Sigmoid colon (tissue), 4 donors: Measurements from ENCODE around the gene RERG.

ENCODE experiments used
- POLR2AphosphoS5 ChIP-seq, 4 donors: sonication (generic); formaldehyde crosslinking; IDR thresholded peaks; one replicate each; pipeline ENCODE4 v1.6.1; 2017; ENCODE audit warnings: antibody characterized with exemption in 4 of 4
- TF ChIP-seq, protein P1 (sequence below), 4 experiments: fragments of 450-650 bp in 3 of 4; fragments of 200-600 bp in 1 of 4; IDR thresholded peaks; one replicate each; pipeline ENCODE4 v1.5.1; 2016 to 2019; ENCODE audit warnings: antibody characterized with exemption in 4 of 4, mild to moderate bottlenecking in 3 of 4, moderate library complexity in 2 of 4

DNA sequence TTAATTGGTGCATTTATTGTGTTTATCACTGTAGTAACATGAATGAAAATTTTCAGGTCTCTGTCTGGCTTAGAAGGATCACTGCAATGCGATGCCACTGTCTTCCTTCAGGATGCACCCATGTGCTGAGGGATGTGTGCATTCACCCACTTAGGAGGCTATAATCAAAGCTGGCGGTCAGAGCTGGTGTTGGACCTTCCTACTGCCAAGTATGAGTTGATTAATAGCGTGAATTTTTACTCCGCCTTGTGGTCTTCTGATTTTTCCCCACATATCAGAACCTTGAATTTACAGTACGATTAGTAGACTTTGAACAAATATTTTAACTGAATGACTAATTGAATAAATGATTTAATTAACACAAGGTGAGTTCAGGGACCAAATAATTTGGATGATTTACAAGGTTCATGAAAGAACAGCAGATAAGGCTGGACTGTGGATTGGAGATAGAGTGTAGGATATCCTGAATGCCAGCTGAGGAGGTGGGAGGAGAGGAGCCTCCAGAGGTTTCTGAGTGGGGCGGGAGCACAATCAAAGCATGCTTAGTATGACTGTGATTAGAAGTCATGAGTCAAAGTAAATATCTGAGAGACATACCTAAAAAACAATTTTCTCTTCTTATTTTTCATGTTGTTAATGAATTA lies 50.1 kb downstream of the RERG start:
- TF ChIP-seq, protein P1, sequence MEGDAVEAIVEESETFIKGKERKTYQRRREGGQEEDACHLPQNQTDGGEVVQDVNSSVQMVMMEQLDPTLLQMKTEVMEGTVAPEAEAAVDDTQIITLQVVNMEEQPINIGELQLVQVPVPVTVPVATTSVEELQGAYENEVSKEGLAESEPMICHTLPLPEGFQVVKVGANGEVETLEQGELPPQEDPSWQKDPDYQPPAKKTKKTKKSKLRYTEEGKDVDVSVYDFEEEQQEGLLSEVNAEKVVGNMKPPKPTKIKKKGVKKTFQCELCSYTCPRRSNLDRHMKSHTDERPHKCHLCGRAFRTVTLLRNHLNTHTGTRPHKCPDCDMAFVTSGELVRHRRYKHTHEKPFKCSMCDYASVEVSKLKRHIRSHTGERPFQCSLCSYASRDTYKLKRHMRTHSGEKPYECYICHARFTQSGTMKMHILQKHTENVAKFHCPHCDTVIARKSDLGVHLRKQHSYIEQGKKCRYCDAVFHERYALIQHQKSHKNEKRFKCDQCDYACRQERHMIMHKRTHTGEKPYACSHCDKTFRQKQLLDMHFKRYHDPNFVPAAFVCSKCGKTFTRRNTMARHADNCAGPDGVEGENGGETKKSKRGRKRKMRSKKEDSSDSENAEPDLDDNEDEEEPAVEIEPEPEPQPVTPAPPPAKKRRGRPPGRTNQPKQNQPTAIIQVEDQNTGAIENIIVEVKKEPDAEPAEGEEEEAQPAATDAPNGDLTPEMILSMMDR (IDR thresholded peaks at IDR 0.05), result no peak
- TF ChIP-seq POLR2AphosphoS5 (IDR thresholded peaks at IDR 0.05), result no peak
